Natural killer cell (primary cell): ENCODE results near the gene FIBCD1. TPM values are rescaled to one million over a fixed set of nuclear protein-coding genes. Genes with fewer than 3 reads are reported as not detected.

Source experiments
- ATAC-seq, 3 donors: fragments of 150-1000 bp in 2 of 3; fragments of 200-7000 bp in 1 of 3; cut with Tn5 transposase; 1 replicate in 1 of 3; 2 replicates in 2 of 3; pipeline ENCODE4 v1.10.0; 2021; ENCODE audit warnings: mild to moderate bottlenecking in 2 of 3, moderate library complexity in 2 of 3
- DNase-seq, 2 donors: peaks; one replicate each; pipeline versions ENCODE4 v3.0.0 to v3.0.0-alpha.2; 2013 to 2021; ENCODE audit warnings: mixed read lengths in 1 of 2
- H3K27ac ChIP-seq: one replicate; pipeline ENCODE4 v1.5.1; 2013; ENCODE audit warnings: mild to moderate bottlenecking, low read length
- H3K27me3 ChIP-seq: one replicate; pipeline ENCODE4 v1.6.1; 2013; ENCODE audit warnings: low read length; ENCODE audit not compliant: control insufficient read depth, insufficient read depth
- H3K36me3 ChIP-seq: one replicate; pipeline ENCODE4 v1.6.1; 2013; ENCODE audit warnings: low read length; ENCODE audit not compliant: control insufficient read depth, insufficient read depth
- H3K4me1 ChIP-seq: one replicate; pipeline ENCODE4 v1.6.1; 2013; ENCODE audit warnings: low read length; ENCODE audit not compliant: control insufficient read depth, insufficient read depth
- H3K4me3 ChIP-seq: one replicate; pipeline ENCODE4 v1.5.1; 2013; ENCODE audit warnings: low read length
- H3K9me3 ChIP-seq: one replicate; pipeline ENCODE4 v1.6.1; 2013; ENCODE audit warnings: low read length; ENCODE audit not compliant: control insufficient read depth, insufficient read depth
- H3K27ac Mint-ChIP-seq, 2 donors: one replicate each; pipeline ENCODE4 v1.8.0; 2022; ENCODE audit warnings: mild to moderate bottlenecking in 2 of 2, mixed read lengths in 2 of 2, moderate library complexity in 1 of 2
- H3K27me3 Mint-ChIP-seq, 2 donors: one replicate each; pipeline ENCODE4 v1.8.0; 2022; ENCODE audit warnings: low read depth in 2 of 2, mixed read lengths in 2 of 2
- H3K36me3 Mint-ChIP-seq: one replicate; pipeline ENCODE4 v1.8.0; 2022; ENCODE audit warnings: mixed read lengths
- H3K4me1 Mint-ChIP-seq, 2 donors: one replicate each; pipeline ENCODE4 v1.8.0; 2022; ENCODE audit warnings: mixed read lengths in 2 of 2
- H3K4me3 Mint-ChIP-seq: one replicate; pipeline ENCODE4 v1.8.0; 2022; ENCODE audit warnings: mild to moderate bottlenecking, moderate library complexity, mixed read lengths
- H3K9me3 Mint-ChIP-seq, 2 donors: one replicate each; pipeline ENCODE4 v1.8.0; 2022; ENCODE audit warnings: mixed read lengths in 2 of 2
- CTCF ChIP-seq: fragments of 200-600 bp; IDR thresholded peaks from one replicate; pipeline ENCODE4 v1.8.0; 2022; ENCODE audit warnings: antibody characterized with exemption
- WGBS: methylation state at CpG from one replicate; pipeline ENCODE4 v1.1.7; 2013; ENCODE audit warnings: missing lambda C conversion rate; ENCODE audit not compliant: insufficient coverage; 5-methylcytosine and 5-hydroxymethylcytosine counted together
- intact Hi-C: fragments of 100-400 bp; cut with micrococcal nuclease; formaldehyde crosslinking; loops from one replicate; pipeline ENCODE4 v1.14.2; 2022
- total RNA-seq, 4 donors: library from RNA; stranded (reverse); fragments of 120-200 nt in 1 of 4; gene quantifications; one replicate each; pipeline versions ENCODE4 v1.2.3 to v1.2.4, GENCODE V29; 2013 to 2022

Gene FIBCD1
- total RNA-seq, 3 donors from 2014 or later (not counting 1 experiment from before 2014, with no cell fraction given), result not detected

GRCh38 chr9:130982636-130983358 lies 43.8 kb upstream of the FIBCD1 start:
- no peaks in the 10 kb centered on the region for H3K27me3 ChIP-seq
- no peak overlapping the region for H3K27ac ChIP-seq
- WGBS, result 91% methylated on average over 25 of the region's 25 CpGs
- intact Hi-C loops, result no loop called here
- no peak overlapping the region for H3K4me3 Mint-ChIP-seq
- no peak overlapping the region for H3K27ac Mint-ChIP-seq
- H3K4me3 ChIP-seq, result no peak overlapping the region
- H3K36me3 ChIP-seq, result no peaks in the 10 kb centered on the region
- no peak for ATAC-seq
- no peak for DNase-seq
- H3K27me3 Mint-ChIP-seq, result peaks cover 0 to 8% of the 10 kb centered on the region in 2 donors
- H3K9me3 ChIP-seq, result no peaks in the 10 kb centered on the region
- TF ChIP-seq CTCF, result no peak
- H3K4me1 ChIP-seq, result peaks cover 16% of the 10 kb centered on the region
- H3K4me1 Mint-ChIP-seq, result no peaks in the 10 kb centered on the region
- H3K9me3 Mint-ChIP-seq, result no peaks in the 10 kb centered on the region
- no peaks in the 10 kb centered on the region for H3K36me3 Mint-ChIP-seq

GRCh38 chr9:130981756-130982137 lies 42.7 kb upstream of the FIBCD1 start:
- 89% methylated on average over 14 of the region's 14 CpGs for WGBS
- H3K36me3 Mint-ChIP-seq, result no peaks in the 10 kb centered on the region
- peaks cover 16% of the 10 kb centered on the region for H3K4me1 ChIP-seq

GRCh38 chr9:130981002-130981755 lies 42.1 kb upstream of the FIBCD1 start:
- H3K36me3 Mint-ChIP-seq, result no peaks in the 10 kb centered on the region
- ATAC-seq, result no peak
- intact Hi-C loops, result no loop called here

More at GRCh38 chr9:130981756-130982137, 42.7 kb upstream of the FIBCD1 start:
- Histone ChIP-seq H3K36me3 (no peaks in the 10 kb centered on the region), H3K27me3 (no peaks in the 10 kb centered on the region), H3K9me3 (no peaks in the 10 kb centered on the region), H3K4me3 (no peak overlapping the region), H3K27ac (no peak overlapping the region)
- no peak for TF ChIP-seq CTCF
- no peak for ATAC-seq
- H3K4me1 Mint-ChIP-seq, result no peaks in the 10 kb centered on the region
- peaks cover 4 to 8% of the 10 kb centered on the region in 2 donors for H3K27me3 Mint-ChIP-seq
- H3K9me3 Mint-ChIP-seq, result no peaks in the 10 kb centered on the region
- no peak for DNase-seq
- intact Hi-C loops, result no loop called here
- no peak overlapping the region for H3K4me3 Mint-ChIP-seq
- H3K27ac Mint-ChIP-seq, result no peak overlapping the region

More at GRCh38 chr9:130981002-130981755, 42.1 kb upstream of the FIBCD1 start:
- Mint-ChIP-seq H3K4me1 (no peaks in the 10 kb centered on the region), H3K9me3 (no peaks in the 10 kb centered on the region), H3K4me3 (no peak overlapping the region), H3K27ac (no peak overlapping the region), H3K27me3 (peaks cover 4 to 8% of the 10 kb centered on the region in 2 donors)
- H3K27me3 ChIP-seq, result no peaks in the 10 kb centered on the region
- TF ChIP-seq CTCF, result no peak
- no peaks in the 10 kb centered on the region for H3K9me3 ChIP-seq
- no peaks in the 10 kb centered on the region for H3K36me3 ChIP-seq
- WGBS, result 24% methylated on average over 6 of the region's 10 CpGs
- peaks cover 16% of the 10 kb centered on the region for H3K4me1 ChIP-seq
- DNase-seq, result no peak
- H3K27ac ChIP-seq, result no peak overlapping the region
- no peak overlapping the region for H3K4me3 ChIP-seq
